Activated CD4-positive, alpha-beta memory T cell treated with anti-CD3 and anti-CD28 coated beads for 36 hours (primary cell): Measurements from ENCODE around the gene ACSF2. TPM values are rescaled to one million over a fixed set of nuclear protein-coding genes. Genes with fewer than 3 reads are reported as not detected.
"Not testable (repeated sequence)": the region's sequence is repeated elsewhere in the genome, so short reads cannot be mapped to it uniquely, and the experiment has no call there.

Experiments used
- CTCF ChIA-PET: fragments of 350-600 bp; sonication (Branson Sonifier 250); formaldehyde crosslinking; loops from one replicate; lab custom pipeline; 2021; ENCODE audit warnings: antibody characterized with exemption, inconsistent platforms; lab: Charles Lee
- POLR2A ChIA-PET: fragments of 350-600 bp; sonication (Branson Sonifier 250); formaldehyde crosslinking; loops from one replicate; lab custom pipeline; 2021; ENCODE audit warnings: antibody characterized with exemption; lab: Charles Lee
- DNase-seq: peaks from one replicate; pipeline ENCODE4 v3.0.0-alpha.2; 2020
- H3K27ac Mint-ChIP-seq: one replicate; pipeline ENCODE4 v1.8.0; 2021; ENCODE audit warnings: mixed read lengths
- H3K27me3 Mint-ChIP-seq: one replicate; pipeline ENCODE4 v1.8.0; 2021; ENCODE audit warnings: mixed read lengths
- H3K36me3 Mint-ChIP-seq: one replicate; pipeline ENCODE4 v1.8.0; 2021; ENCODE audit warnings: mixed read lengths
- H3K4me1 Mint-ChIP-seq: one replicate; pipeline ENCODE4 v1.8.0; 2021; ENCODE audit warnings: low read depth, mixed read lengths
- H3K4me3 Mint-ChIP-seq: one replicate; pipeline ENCODE4 v1.8.0; 2021; ENCODE audit warnings: mild to moderate bottlenecking, mixed read lengths
- H3K9me3 Mint-ChIP-seq: one replicate; pipeline ENCODE4 v1.8.0; 2021; ENCODE audit warnings: mixed read lengths
- intact Hi-C: fragments of 100-400 bp; cut with micrococcal nuclease; formaldehyde crosslinking; loops from one replicate; pipeline ENCODE4 v1.15.1; 2023
- total RNA-seq, 2 experiments: library from RNA; stranded (reverse); gene quantifications; one replicate each; pipeline ENCODE4 v1.2.3, GENCODE V29; 2021

ACSF2 gene
- total RNA-seq, 2 experiments from 2014 or later, result 20.1 to 23.6 TPM

GRCh38 chr17:50475775-50476544 is 49.9 kb downstream of the ACSF2 start:
- peaks cover 17% of the 10 kb centered on the region for H3K4me1 Mint-ChIP-seq
- H3K27ac Mint-ChIP-seq, DNase-seq, POLR2A ChIA-PET, H3K4me3 Mint-ChIP-seq, H3K9me3 Mint-ChIP-seq, H3K27me3 Mint-ChIP-seq, H3K36me3 Mint-ChIP-seq: not testable (repeated sequence)
- CTCF ChIA-PET, result interaction anchor here (0.6 to 1.1 kb wide), 3 partner anchors 79 to 305 kb away, joined by 3 to 5 read pairs (median 3); partner anchors contain the start of gene LRRC59
- intact Hi-C loops, result loop anchor here (5.0 kb wide), 1 partner anchor 231 kb away; the partner anchor contains the start of gene ANKRD40

GRCh38 chr17:50476545-50477315 is 50.7 kb downstream of the ACSF2 start:
- no peak for DNase-seq
- H3K27ac Mint-ChIP-seq, result no peak overlapping the region
- peaks cover 17% of the 10 kb centered on the region for H3K4me1 Mint-ChIP-seq
- ChIA-PET POLR2A (no interaction called here), CTCF (interaction anchor here (0.6 to 3.5 kb wide), 3 partner anchors 26 to 305 kb away, joined by 3 to 30 read pairs (median 5); no protein-coding TSS in a partner anchor)
- H3K4me3 Mint-ChIP-seq, result no peak overlapping the region
- H3K9me3 Mint-ChIP-seq, result no peaks in the 10 kb centered on the region
- no peaks in the 10 kb centered on the region for H3K27me3 Mint-ChIP-seq
- intact Hi-C loops, result loop anchor here (5.0 kb wide), 1 partner anchor 231 kb away; the partner anchor contains the start of gene ANKRD40
- no peaks in the 10 kb centered on the region for H3K36me3 Mint-ChIP-seq

GRCh38 chr17:50477976-50478375 is 52.0 kb downstream of the ACSF2 start:
- POLR2A ChIA-PET, result interaction anchor here (1.7 kb wide), 1 partner anchor 81 kb away, joined by 9 read pairs; the partner anchor contains the start of gene LRRC59
- H3K4me3 Mint-ChIP-seq, result peak overlapping the region; percentile 69
- DNase-seq, result no peak
- intact Hi-C loops, result loop anchor here (2.0 to 5.0 kb wide), 5 partner anchors 33 to 277 kb away; partner anchors contain the start of genes ACSF2, ANKRD40 and COL1A1
- H3K36me3 Mint-ChIP-seq, result peaks cover 8% of the 10 kb centered on the region
- peak overlapping the region; percentile 87 for H3K27ac Mint-ChIP-seq
- H3K9me3 Mint-ChIP-seq, result no peaks in the 10 kb centered on the region
- peaks cover 24% of the 10 kb centered on the region for H3K4me1 Mint-ChIP-seq
- CTCF ChIA-PET, result interaction anchor here (0.7 to 3.5 kb wide), 11 partner anchors 9 to 374 kb away, joined by 3 to 30 read pairs (median 8); partner anchors contain the start of genes CHAD and LRRC59
- no peaks in the 10 kb centered on the region for H3K27me3 Mint-ChIP-seq

GRCh38 chr17:50478391-50479381 is 52.7 kb downstream of the ACSF2 start, which contains the start of gene RSAD1:
Gene RSAD1 (plus strand): TSS chr17:50478860. CDS start chr17:50478885, 25 bp downstream.
- no peaks in the 10 kb centered on the region for H3K27me3 Mint-ChIP-seq
- peak within 1 kb of the TSS; percentile 87 for H3K27ac Mint-ChIP-seq
- H3K4me3 Mint-ChIP-seq, result peak within 1 kb of the TSS; percentile 84
- CTCF ChIA-PET, result interaction anchor here (0.6 to 3.5 kb wide), 26 partner anchors 9 to 374 kb away, joined by 3 to 30 read pairs (median 4); partner anchors contain the start of genes CACNA1G, CHAD, LRRC59 and XYLT2
- peaks cover 24% of the 10 kb centered on the region for H3K4me1 Mint-ChIP-seq
- DNase-seq, result peak; percentile 92
- H3K9me3 Mint-ChIP-seq, result no peaks in the 10 kb centered on the region
- intact Hi-C loops, result loop anchor here (1.0 to 5.0 kb wide), 7 partner anchors 32 to 278 kb away; partner anchors contain the start of genes ACSF2, ANKRD40 and COL1A1
- H3K36me3 Mint-ChIP-seq, result peaks cover 8% of the 10 kb centered on the region
- POLR2A ChIA-PET, result interaction anchor here (1.7 kb wide), 1 partner anchor 81 kb away, joined by 9 read pairs; the partner anchor contains the start of gene LRRC59

GRCh38 chr17:50479522-50480141 is 53.6 kb downstream of the ACSF2 start:
- Mint-ChIP-seq H3K27ac (peak overlapping the region; percentile 64), H3K4me1 (peaks cover 24% of the 10 kb centered on the region), H3K36me3 (peaks cover 16% of the 10 kb centered on the region), H3K4me3 (peak overlapping the region; percentile 84), H3K27me3 (no peaks in the 10 kb centered on the region), H3K9me3 (no peaks in the 10 kb centered on the region)
- ChIA-PET CTCF (interaction anchor here (0.6 to 3.5 kb wide), 29 partner anchors 8 to 373 kb away, joined by 3 to 30 read pairs (median 4); partner anchors contain the start of genes ANKRD40, CACNA1G, CHAD and EPN3), POLR2A (interaction anchor here (1.7 kb wide), 1 partner anchor 82 kb away, joined by 9 read pairs; the partner anchor contains the start of gene LRRC59)
- DNase-seq, result peak; percentile 79
- intact Hi-C loops, result loop anchor here (1.0 to 5.0 kb wide), 7 partner anchors 31 to 279 kb away; partner anchors contain the start of genes ACSF2, ANKRD40 and COL1A1

- no peak overlapping the region for H3K27ac Mint-ChIP-seq
- peaks cover 24% of the 10 kb centered on the region for H3K4me1 Mint-ChIP-seq
- H3K36me3 Mint-ChIP-seq, result peaks cover 20% of the 10 kb centered on the region
- ChIA-PET POLR2A (no interaction called here), CTCF (interaction anchor here (0.6 to 3.5 kb wide), 17 partner anchors 9 to 280 kb away, joined by 3 to 30 read pairs (median 7); partner anchors contain the start of genes ANKRD40, CHAD, EPN3 and LRRC59)
- DNase-seq, result no peak
- H3K9me3 Mint-ChIP-seq, result no peaks in the 10 kb centered on the region
- H3K27me3 Mint-ChIP-seq, result no peaks in the 10 kb centered on the region
- peak overlapping the region; percentile 84 for H3K4me3 Mint-ChIP-seq
- intact Hi-C loops, result no loop called here
These were observed 54.2 kb downstream of the ACSF2 start for GRCh38 chr17:50480142-50480764.

GRCh38 chr17:50480854-50481490 is 55.0 kb downstream of the ACSF2 start:
- no peak overlapping the region for H3K4me3 Mint-ChIP-seq
- POLR2A ChIA-PET, result no interaction called here
- peaks cover 20% of the 10 kb centered on the region for H3K36me3 Mint-ChIP-seq
- no peaks in the 10 kb centered on the region for H3K27me3 Mint-ChIP-seq
- no peak for DNase-seq
- no peak overlapping the region for H3K27ac Mint-ChIP-seq
- peaks cover 24% of the 10 kb centered on the region for H3K4me1 Mint-ChIP-seq
- CTCF ChIA-PET, result interaction anchor here (0.6 to 3.4 kb wide), 7 partner anchors 20 to 146 kb away, joined by 4 to 19 read pairs (median 5); no protein-coding TSS in a partner anchor
- intact Hi-C loops, result no loop called here
- H3K9me3 Mint-ChIP-seq, result no peaks in the 10 kb centered on the region

GRCh38 chr17:50481648-50482047 is 55.6 kb downstream of the ACSF2 start:
- ChIA-PET POLR2A (no interaction called here), CTCF (interaction anchor here (0.5 to 3.4 kb wide), 14 partner anchors 19 to 213 kb away, joined by 3 to 19 read pairs (median 4); partner anchors contain the start of gene LRRC59)
- H3K9me3 Mint-ChIP-seq, result no peaks in the 10 kb centered on the region
- H3K27me3 Mint-ChIP-seq, result no peaks in the 10 kb centered on the region
- intact Hi-C loops, result loop anchor here (1.0 kb wide), 3 partner anchors 30 to 145 kb away; no protein-coding TSS in a partner anchor
- no peak overlapping the region for H3K27ac Mint-ChIP-seq
- H3K4me1 Mint-ChIP-seq, result peaks cover 24% of the 10 kb centered on the region
- H3K36me3 Mint-ChIP-seq, result peaks cover 20% of the 10 kb centered on the region
- DNase-seq, result no peak
- H3K4me3 Mint-ChIP-seq, result no peak overlapping the region

- intact Hi-C loops, result loop anchor here (1.0 kb wide), 3 partner anchors 29 to 144 kb away; no protein-coding TSS in a partner anchor
- Mint-ChIP-seq H3K36me3 (peaks cover 20% of the 10 kb centered on the region), H3K9me3 (no peaks in the 10 kb centered on the region), H3K4me1 (peaks cover 24% of the 10 kb centered on the region), H3K27ac (no peak overlapping the region), H3K27me3 (no peaks in the 10 kb centered on the region), H3K4me3 (no peak overlapping the region)
- no peak for DNase-seq
- POLR2A ChIA-PET, result no interaction called here
- CTCF ChIA-PET, result interaction anchor here (0.5 to 3.4 kb wide), 13 partner anchors 19 to 212 kb away, joined by 3 to 19 read pairs (median 4); partner anchors contain the start of gene LRRC59
These were observed 56.1 kb downstream of the ACSF2 start for GRCh38 chr17:50482110-50482509.
